HG03064 (cell line): ENCODE results near the gene A4GALT.

Experiments used
- ATAC-seq: cut with Tn5 transposase; IDR thresholded peaks from one replicate; pipeline ENCODE4 v1.9.1; 2021; ENCODE audit warnings: low read depth; ENCODE audit not compliant: unreplicated experiment

The A4GALT gene

DNA sequence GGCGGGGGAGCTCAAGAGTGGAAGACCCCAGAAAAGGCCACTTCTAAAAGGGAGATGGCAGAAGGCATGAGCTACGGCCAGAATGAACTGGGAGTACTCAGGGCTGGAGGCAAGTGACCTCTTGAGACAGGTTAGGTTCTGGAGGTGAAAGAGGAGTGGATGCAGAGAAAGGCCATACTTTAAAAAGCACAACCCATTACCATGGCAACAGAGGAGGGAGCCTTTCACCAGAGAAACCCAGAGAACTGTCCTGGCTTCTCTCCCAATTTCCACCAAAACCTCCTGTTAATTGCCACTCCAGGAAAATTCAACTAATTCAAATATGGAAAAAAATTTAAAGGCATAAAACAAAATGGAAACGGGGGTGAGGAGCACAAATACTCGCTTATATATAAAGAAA is 15.8 kb downstream of the A4GALT start:
- ATAC-seq, result no peak

DNA sequence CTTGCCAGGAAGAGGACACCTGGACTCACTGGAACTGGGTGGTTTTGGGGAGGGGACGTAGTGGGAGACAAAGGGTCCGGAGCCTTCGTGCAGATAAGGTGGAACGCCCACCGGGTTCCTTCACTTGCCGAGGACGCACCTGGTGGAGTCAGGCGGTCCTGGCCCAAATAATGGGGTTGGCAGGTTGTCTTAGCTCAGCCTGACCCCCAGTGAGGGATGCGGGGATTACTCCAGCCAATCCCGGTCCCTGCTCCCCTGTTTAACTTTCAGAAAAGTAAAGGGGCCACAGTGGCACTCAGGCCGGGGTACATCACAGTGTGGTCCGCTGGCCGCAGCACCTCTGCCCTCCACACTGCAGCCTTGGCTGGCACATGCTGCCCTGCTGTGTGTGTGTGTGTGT is 18.0 kb downstream of the A4GALT start:
- ATAC-seq, result no peak

DNA sequence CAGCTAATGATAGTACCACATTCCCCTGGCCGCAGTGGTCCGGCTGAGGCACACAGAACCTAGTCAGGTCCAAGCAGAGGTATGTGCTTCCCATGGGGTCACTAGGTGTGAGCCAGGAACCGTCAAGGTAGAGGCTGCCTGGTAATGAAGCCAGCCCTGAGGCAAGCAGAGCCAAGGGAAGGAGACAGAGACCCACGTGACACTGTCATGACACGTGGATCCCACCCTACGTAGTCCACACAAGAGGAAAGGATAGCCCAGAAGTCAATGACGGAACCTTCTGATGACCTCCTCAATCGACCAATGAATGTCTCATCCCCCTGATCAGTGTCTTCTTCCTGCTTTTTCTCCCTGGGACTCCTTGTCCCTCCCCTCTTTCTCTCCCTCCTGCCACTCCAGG is 19.0 kb downstream of the A4GALT start:
- no peak for ATAC-seq

DNA sequence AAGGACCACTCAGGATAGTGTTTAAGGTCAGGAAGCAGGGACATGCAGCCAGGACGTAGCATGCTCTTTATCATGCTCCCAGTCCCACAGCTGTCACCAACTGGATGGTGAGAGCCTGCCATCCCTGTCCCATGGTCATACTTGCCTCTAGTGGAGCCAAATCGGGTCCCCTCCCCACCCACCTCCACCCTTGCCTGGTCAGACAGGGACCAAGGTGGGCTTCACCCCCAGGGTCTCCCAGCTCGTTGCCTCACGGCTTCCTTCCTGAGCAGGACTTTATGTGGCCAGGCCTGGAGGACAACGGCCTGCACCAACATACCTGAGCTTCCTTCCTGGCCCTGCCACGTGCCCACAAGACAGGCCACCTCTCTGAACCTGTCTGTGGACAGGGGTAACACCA is 19.8 kb downstream of the A4GALT start:
- no peak for ATAC-seq

DNA sequence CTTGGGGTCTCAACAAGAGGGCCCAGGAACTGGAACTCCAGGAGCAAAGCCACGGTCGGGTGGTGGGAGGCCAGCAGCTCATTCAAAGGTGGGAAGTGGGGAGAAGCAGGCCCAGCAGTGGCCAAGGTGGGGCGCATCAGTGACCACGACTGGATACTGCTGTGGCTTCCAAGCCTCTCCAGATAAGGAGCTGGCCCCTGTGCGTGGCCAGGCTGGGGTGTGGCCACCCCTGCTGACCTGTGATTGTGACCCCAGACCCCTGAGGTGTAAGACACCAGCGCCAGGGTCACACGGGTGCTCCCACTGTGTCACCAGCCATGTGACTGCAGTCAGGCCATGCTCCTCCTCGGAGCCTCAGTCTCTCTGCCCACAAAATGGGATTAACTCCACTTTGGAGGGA is 20.3 kb downstream of the A4GALT start:
- no peak for ATAC-seq

DNA sequence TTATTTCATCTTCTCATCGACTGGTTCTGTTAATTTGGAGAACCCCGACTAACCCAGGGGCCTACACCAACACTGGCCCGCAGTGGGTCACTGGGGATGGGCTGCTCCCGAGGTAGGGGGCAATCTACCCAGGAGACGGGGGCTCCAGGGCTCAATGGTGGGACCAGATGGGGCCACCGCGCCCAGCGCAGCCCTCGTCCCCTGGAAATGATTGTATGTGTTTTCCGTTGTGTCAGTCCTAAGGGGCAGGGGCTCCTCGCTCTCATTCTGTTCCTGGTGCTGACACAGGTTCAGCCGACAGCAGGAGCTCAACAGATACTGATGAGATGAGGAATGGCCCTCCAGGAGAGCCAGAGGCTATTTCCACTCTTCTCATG is 20.7 kb downstream of the A4GALT start:
- no peak for ATAC-seq

DNA sequence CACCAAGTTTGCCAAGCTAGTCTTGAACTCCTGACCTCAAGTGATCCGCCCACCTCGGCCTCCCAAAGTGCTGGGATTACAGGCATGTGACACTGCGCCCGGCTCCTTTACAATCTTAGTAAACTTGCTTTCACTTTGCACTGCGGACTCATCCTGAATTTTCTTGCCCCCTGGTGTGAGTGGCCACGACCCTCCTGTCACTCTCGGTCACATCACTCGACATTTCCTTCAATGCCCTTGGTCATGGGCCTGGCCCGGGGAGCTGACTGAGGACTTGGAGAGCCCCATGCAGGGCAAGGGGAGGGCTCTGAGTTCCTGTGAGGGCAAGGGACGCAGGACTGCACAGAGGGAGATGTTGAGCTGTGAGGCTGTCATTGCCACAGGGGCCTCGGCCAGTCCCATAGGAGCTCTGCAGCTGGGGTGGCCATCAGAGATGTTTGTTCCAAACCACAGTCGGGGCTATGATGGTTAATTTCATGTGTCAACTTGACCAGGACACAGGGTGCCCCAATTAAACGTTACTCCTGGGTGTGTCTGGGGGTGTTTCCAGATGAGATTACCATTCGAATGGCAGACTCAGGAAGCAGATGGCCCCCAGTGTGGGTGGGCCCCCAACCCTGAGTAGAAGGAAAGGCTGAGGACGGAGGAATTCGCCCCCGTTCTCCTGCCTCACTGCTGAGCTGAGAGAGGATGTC is 21.2 kb downstream of the A4GALT start:
- no peak for ATAC-seq

DNA sequence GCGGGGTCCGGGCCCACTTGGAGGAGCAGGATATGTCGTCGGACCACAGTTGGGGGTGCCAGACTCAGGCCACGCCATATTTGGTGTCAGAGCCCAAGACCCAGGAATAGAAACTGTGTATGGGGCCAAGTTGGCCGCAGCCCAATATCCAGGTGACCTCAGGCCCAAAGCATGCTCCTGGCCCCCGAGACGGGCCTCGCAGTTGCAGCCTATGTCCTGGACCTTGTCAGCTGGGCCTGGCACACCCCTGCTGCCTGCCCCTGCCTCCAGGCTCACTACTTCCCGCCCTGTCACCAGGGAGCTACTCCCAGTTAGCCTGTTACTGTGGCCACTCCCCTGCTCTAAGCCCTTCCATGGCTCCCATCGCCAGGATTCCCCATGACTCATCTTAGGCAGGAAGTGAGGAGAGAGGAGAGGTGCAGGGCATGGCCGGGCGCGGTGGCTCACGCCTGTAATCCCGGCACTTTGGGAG is 23.1 kb downstream of the A4GALT start:
- ATAC-seq, result no peak

DNA sequence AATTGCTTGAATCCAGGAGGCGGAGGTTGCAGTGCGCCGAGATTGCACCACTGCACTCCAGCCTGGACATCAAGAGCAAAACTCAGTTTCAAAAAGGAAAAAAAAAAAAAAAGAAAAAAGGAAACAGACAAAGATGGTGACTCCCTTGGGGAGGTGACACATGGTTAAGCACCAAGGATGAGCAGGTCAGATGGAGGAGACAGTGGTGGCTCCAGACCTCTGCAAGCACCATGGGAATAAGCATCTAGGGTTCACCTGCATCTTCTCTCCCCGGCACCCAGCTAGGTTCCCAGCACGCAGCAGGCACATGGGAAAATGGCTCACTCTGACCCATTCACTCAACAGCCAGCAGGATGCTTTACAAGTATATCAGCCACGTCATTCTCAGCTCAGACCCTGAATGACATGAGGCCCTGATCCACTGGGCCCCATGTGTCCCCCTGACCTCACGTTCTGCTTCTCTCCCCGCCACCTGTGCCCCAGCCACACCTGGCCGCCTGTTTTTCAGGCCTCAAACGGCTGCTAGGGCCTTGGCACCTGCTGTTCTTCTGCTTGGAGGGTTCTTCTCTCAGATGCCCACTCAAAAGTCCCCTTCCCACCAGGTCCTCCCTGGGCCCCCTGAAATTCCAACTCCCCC is 24.2 kb downstream of the A4GALT start:
- ATAC-seq, result no peak

DNA sequence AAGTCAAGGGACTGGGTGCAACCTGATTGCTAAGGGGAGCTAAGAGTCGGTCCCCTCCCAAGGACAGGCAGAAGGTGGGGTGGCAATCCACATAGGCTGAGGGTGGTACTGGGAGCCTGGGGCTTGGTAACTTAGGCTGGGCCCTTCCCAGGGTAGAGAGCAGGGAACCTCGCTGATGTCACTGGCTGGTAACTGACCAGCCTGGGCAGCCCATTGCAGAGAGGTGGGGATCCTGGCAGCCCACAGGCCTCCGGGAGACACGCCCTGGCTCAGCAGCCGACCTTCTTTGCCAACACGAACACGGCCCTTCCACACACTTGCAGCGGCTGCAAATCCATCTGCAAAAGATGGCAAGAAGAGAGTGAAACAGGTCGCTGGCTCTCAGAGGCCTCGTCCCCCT is 25.4 kb downstream of the A4GALT start:
- no peak for ATAC-seq

DNA sequence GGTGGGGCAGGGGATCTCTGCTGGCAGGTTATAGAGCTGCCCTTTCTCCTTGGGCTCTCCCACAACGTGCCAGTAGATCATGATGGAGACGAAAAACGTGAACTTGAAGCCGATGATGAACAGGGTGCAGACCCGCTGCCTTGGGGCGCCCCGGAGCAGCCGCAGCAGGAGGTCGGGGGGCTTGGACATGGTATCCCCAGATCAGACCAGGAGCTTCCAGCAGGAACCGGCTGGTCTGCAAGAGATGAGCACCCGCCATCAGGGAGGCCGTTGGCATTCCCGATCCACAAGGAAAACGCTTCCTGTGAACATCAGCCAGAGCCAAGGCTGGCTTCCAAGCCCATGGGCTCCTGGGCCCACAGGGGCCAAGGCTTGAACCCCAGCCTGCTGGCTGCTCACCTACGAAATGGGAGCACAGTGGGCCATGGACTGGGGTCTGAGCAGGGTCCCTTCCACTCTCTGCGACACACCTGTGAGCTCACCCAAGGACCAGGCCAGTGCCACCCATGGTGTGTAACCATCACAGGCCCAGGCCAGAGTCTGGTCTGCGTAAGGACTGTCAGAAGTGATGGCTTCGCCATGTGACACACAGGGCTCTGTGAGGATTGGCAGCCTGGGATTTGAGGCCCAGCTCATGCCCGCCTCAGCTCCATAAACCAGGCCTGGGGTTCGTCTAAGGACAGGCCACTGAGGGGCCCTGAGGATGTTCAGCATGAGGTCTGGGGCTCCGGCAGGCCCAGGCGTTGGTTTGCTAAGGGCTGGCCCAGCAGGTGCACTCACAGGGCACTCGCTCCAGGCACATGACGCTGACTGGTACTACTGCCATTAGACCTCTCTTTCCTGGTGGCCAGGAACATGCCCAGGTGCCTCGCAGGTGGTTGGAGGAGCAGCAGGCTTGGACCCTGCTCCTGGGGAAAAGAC is 26.6 kb downstream of the A4GALT start:
- no peak for ATAC-seq

DNA sequence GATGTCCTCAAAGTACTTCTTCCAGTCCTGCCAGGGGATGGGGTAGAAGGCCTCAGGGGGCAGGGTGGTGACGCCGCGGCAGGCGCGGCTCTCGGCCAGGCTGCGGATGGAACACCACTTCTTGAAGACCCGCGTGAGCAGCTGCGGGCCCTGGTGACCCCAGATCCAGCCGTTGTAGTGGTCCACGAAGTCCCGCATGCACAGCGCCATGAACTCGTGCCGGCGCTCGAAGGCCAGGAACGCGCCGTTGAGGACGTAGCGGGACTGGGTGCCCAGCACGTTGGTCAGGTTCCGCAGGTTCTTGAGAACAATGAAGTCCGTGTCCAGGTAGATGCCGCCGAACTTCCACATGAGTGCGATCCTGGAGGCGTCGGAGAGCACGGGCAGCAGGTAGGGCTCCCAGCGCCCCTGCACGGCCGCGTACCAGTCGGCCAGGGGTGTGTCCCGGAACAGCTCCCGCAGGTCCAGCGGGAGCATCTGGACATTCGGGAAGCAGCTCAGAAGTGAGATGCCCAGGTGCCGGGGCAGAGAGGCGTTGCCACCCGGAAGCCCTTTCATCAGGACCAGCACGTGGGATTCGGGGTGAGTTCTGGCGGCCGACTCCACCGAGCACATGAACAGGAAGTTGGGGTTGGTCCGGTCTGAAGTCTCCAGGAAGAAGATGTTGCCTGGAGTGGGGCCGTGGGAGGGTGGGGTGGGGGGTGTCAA is 27.5 kb downstream of the A4GALT start:
- no peak for ATAC-seq

DNA sequence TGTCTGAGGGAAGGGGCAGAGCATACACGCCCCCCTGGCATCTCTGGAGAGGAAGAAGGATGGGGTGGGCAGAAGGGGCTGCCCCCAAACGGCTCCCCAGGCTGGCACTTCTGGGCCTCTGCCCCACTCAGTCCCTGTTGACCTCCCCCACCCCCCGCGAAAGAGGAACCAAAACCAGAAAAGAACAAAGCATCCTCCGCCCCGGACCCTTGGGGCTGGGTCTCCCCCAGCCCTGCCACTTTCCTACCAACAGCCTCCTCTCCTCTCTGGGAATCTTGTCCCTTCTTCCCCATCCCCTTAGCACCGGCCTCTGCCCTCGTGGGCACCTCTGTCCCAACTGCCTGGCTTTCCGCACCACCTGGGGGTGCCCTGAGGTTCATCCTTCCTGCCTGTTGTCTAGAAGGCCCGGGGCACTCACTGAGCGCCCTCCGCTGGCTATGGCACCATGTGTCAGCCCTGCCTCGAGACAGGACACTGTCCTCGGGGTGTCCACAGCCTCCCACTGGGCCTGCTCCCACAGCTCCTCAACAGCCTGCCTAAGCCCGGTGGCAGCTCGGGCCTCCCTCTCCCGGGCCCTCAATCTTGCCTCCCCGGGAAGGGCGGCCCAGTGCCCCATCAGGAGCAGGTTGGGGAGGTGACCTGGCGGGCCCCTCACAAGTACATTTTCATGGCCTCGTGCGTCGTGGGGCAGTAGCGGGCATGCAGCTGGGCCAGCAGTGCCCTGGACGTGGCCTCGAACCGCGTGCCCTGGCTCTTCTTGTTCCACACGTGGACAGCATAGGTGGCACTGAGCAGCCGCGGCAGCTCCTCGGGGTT is 28.2 kb downstream of the A4GALT start:
- ATAC-seq, result no peak

DNA sequence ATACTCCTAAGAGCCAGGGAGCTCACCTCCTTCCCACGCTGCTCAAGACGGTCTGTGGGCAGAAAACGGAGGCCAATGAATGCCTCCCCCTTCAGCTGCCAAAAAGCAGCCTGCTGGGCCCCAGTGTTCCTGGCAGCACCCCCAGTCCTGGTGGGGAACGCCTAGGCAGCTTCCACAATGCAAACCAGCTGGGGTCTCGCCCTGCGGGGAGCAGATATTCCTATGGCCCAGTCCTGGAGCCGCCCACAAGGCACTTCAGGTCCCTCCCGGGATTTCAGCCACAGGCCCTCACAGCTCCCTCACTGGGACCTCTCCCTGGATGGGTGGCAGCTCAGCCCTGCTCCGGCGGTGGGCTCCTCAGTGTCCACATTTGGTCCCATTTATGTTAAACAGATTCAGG is 29.2 kb downstream of the A4GALT start:
- ATAC-seq, result no peak

DNA sequence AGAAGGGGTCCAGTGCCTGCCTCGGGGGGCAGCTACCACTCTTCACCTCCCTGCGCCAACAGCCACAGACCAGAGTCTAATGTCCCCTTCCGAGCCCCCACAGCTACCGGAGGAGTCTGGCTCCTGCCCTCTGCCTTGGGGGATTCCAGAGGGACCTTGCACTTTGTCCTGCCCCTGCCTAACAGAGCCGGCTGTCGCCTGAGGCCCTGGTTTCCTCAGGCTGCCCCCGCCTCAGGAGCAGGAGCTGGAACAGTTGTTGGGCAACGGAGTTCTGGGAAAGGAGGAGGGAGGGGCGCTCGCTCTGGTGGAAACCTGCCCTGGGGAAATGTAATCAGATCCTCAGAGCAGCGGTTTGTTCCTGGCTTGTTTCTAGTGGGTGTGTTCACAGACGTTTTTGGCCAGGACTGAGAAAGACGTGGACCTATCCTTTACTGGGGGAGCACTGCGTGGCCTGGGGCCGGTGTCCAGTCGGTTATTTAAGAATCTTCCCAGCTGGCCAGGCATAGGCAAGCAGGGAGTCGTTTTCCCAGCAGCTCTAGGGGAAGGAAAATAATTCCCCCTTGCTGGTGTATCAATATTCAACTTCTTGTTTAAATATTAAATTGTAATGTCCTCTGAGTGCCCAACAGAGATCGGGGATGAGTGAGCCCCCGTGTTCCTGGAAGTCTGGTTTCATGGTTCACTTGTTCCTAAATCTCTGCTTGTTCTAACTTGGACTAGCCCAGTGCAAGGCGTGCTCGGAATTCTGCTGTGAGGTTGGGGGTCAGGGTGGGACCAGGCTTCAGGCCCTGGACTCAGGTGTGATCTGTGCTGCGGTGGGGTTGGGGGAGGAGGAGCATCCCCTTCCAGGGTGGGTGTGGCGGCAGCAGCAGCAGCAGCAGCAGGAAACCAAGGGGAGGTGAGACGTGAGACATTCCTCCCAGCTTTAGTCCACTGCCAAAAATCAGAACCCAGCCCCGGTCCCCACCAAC is 32.1 kb downstream of the A4GALT start:
- ATAC-seq, result no peak

DNA sequence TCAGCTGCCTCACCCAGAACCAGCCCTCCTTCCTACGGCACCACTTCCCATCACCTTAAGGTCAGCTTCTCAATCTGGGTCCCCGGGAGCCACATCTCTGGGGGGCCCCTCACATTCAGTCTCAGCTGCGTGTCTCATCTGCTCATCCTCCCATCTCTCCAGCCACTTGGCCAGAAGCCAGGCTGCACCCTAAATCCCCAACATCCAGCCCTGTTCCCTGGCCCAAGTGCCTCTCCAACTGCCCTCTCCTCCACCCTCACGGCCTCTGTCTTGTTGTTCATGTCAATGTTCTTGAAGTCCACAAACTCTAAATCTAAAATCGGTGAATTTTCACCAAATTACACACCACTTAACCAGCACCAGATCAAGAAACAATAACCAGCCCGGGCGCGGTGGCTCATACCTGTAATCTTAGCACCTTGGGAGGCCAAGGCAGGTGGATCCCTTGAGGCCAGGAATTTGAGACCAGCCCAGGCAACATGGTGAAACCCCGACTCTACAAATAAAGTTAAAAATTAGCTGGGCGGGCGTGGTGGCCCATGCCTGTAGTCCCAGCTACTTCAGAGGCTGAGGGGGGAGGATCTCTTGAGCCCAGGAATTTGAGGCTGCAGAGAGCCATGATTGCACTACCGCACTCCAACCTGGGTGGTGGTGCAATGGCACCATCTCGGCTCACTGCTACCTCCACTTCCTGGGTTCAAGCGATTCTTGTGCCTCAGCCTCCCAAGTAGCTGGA is 33.7 kb downstream of the A4GALT start:
- no peak for ATAC-seq

DNA sequence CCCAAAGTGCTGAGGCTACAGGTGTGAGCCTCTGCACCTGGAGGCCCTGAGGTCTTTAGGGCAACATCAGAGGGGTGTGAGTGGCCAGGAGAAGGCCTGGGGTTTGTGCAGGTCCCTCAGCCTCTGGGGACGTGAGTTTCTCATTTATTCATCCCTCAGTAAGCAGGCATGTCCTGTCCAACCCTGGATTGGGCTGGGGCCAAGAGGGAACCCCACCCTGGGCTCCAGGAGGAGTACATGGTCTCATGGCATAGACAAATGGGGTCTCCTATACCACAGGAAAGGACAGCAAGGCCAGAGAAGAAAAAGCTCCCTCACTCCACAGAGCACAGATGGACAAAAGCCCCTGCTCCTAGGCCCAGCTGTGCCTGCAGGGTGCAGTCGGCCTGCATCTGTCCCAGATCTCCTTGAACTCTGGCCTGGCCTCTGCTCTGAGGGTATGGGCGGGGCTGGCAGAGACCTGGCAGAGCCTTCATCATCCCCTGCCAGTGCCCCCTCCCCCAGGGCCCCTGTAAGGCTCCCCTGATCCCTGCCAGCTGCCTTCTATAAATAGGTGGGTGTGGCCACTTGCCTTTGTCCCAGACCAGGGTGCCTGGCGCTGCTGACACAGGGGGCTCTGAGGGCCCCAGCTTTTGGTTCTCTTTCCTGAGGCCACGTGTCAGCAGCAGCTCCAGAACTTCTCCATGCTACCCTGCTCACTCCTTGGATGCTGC is 34.6 kb downstream of the A4GALT start:
- no peak for ATAC-seq
